PC-3 (cell line): ENCODE data around the gene TOMM40L.

Experiments
- CTCF ChIP-seq: fragments of 300-600 bp; sonication (generic); conservative IDR thresholded peaks from 2 replicates; pipeline ENCODE4 v1.5.1; 2017; ENCODE audit warnings: antibody characterized with exemption, low read depth, mild to moderate bottlenecking, low read length
- EZH2phosphoT487 ChIP-seq: fragments of 300-600 bp; sonication (generic); IDR thresholded peaks from 2 replicates; pipeline ENCODE4 v1.6.1; 2018; ENCODE audit warnings: mild to moderate bottlenecking, antibody characterized with exemption, low read length, borderline replicate concordance

DNA sequence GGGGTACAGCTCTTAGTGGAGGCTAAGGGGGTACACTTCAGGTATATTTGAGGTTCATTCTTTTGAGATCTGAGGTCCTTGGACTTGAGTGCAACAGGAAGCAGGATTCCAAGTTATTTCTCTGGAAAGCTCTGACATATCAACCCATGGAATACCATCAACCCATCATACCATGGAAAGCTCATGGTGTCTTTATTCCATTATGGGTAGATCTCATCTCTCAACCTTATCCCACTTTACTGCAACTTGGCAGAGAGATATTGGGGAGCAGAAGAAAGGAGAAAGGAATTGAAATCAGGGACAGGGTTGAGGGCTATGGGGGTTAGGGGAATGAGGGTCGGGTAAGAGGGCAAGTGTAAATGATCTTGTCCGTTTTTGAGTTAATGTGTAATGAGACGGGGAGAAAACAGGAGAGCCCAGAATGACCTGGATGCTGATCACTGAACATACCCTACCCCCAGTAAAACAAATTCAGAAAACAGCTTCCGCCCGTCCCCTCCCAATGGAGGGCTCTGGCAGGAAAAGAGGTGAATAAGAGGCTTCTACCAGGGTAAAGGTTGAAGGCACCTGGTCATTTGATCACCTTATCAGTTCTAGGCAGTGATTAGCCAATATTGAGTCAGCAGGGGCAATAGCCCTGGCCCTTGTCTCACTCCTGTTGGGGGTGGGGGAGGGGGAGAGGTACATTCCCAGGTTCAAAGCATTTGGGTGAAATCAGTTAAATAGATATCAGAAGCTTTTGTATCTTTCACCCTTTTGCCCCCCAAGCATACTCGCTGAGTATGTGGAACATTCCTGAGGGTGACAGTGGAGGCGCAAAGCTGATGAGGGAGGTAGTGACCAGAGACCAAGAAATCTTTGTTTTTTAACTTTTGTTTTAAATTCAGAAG lies 1.8 kb upstream of the TOMM40L start:
- TF ChIP-seq EZH2phosphoT487: no peak
- TF ChIP-seq CTCF: no peak
